CD4-positive, alpha-beta T cell treated with Interleukin-17A for 1 hour (primary cell): ENCODE measurements around the gene PPP1R15A.
"Not testable (repeated sequence)": the region's sequence is repeated elsewhere in the genome, so short reads cannot be mapped to it uniquely, and the experiment has no call there.

ENCODE experiments used
- DNase-seq: peaks from one replicate; pipeline ENCODE4 v3.0.0-alpha.2; 2020

Gene PPP1R15A

GRCh38 chr19:48881741-48882657 lies 9.8 kb downstream of the PPP1R15A start:
- peak; percentile 64 for DNase-seq

GRCh38 chr19:48883726-48884125 lies 11.5 kb downstream of the PPP1R15A start:
- peak; percentile 45 for DNase-seq

GRCh38 chr19:48887861-48888612 lies 15.8 kb downstream of the PPP1R15A start:
- DNase-seq: no peak

GRCh38 chr19:48889496-48889895 lies 17.3 kb downstream of the PPP1R15A start:
- not testable (repeated sequence) for DNase-seq

- no peak for DNase-seq
Measured at GRCh38 chr19:48890551-48890950, 18.3 kb downstream of the PPP1R15A start.

GRCh38 chr19:48895226-48895625 lies 23.0 kb downstream of the PPP1R15A start:
- DNase-seq: no peak

- peak; percentile 56 for DNase-seq
Measured at GRCh38 chr19:48896191-48896720, 24.0 kb downstream of the PPP1R15A start.

GRCh38 chr19:48897181-48897580 lies 25.0 kb downstream of the PPP1R15A start:
- DNase-seq: no peak

- not testable (repeated sequence) for DNase-seq
Measured at GRCh38 chr19:48899386-48899749, 27.1 kb downstream of the PPP1R15A start.

- DNase-seq: peak; percentile 99
Measured at GRCh38 chr19:48899781-48900476, 27.7 kb downstream of the PPP1R15A start, which contains the start of gene NUCB1. Gene NUCB1, plus strand, starts transcription at chr19:48900312. Its CDS starts 485 bp downstream, at chr19:48900797.

GRCh38 chr19:48900477-48901406 lies 28.5 kb downstream of the PPP1R15A start:
- DNase-seq: peak; percentile 56

GRCh38 chr19:48902291-48902690 lies 30.1 kb downstream of the PPP1R15A start:
- DNase-seq: not testable (repeated sequence)

GRCh38 chr19:48903788-48904187 lies 31.6 kb downstream of the PPP1R15A start:
- not testable (repeated sequence) for DNase-seq

- no peak for DNase-seq
Measured at GRCh38 chr19:48905664-48906063, 33.4 kb downstream of the PPP1R15A start.

- no peak for DNase-seq
Measured at GRCh38 chr19:48906324-48906723, 34.1 kb downstream of the PPP1R15A start.

- DNase-seq: no peak
Measured at GRCh38 chr19:48907671-48908070, 35.5 kb downstream of the PPP1R15A start.

- DNase-seq: not testable (repeated sequence)
Measured at GRCh38 chr19:48909424-48910077, 37.3 kb downstream of the PPP1R15A start.

GRCh38 chr19:48910803-48911202 lies 38.6 kb downstream of the PPP1R15A start:
- no peak for DNase-seq

- DNase-seq: peak; percentile 49
Measured at GRCh38 chr19:48913114-48913889, 41.1 kb downstream of the PPP1R15A start.

- no peak for DNase-seq
Measured at GRCh38 chr19:48914181-48914580, 42.0 kb downstream of the PPP1R15A start.
